Nephron progenitor cell (in vitro differentiated cells): ENCODE data around the gene ATRX.

Experiments
- DNase-seq: peaks from one replicate; pipeline ENCODE4 v3.0.0; 2021
- H3K27ac Mint-ChIP-seq: 2 replicates; pipeline ENCODE4 v1.8.0; 2021; ENCODE audit warnings: mild to moderate bottlenecking, moderate library complexity, mixed read lengths
- H3K27me3 Mint-ChIP-seq: 2 replicates; pipeline ENCODE4 v1.8.0; 2021; ENCODE audit warnings: mild to moderate bottlenecking, low read depth, mixed read lengths; ENCODE audit not compliant: poor library complexity
- H3K36me3 Mint-ChIP-seq: 2 replicates; pipeline ENCODE4 v1.8.0; 2021; ENCODE audit warnings: low read depth, mixed read lengths
- H3K4me1 Mint-ChIP-seq: 2 replicates; pipeline ENCODE4 v1.8.0; 2021; ENCODE audit warnings: mixed read lengths
- H3K4me3 Mint-ChIP-seq: 2 replicates; pipeline ENCODE4 v1.8.0; 2021; ENCODE audit warnings: mild to moderate bottlenecking, moderate library complexity, mixed read lengths
- H3K9me3 Mint-ChIP-seq: 2 replicates; pipeline ENCODE4 v1.8.0; 2021; ENCODE audit warnings: mild to moderate bottlenecking, moderate library complexity, mixed read lengths
- TF ChIP-seq, protein P1 (sequence below): fragments of 200-600 bp; sonication (generic); IDR thresholded peaks from 2 replicates; pipeline ENCODE4 v1.5.0; 2021; ENCODE audit warnings: antibody characterized with exemption

The ATRX gene

DNA sequence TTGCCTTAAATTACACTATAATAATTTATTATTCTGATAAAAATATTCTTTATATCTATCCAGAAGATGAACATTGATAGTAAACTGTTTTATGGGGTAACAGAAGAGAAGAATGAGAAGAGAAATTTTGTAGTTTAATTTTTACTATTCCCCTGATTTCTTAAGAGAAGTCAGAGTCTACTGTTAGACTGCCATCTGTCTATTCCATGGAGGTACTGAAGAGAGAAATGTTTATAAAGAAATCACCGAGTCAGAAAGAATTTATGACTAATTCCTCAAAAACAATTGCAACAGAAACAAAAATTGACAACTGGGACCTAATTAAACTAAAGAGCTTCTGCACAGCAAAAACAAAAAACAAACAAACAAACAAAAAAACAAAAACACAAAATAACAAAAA, 188.9 kb downstream of the ATRX start:
- H3K4me1 Mint-ChIP-seq = no peaks in the 10 kb centered on the region
- H3K36me3 Mint-ChIP-seq = peaks cover 31% of the 10 kb centered on the region
- no peak for DNase-seq
- no peak overlapping the region for H3K27ac Mint-ChIP-seq
- no peak overlapping the region for H3K4me3 Mint-ChIP-seq
- TF ChIP-seq, protein P1, sequence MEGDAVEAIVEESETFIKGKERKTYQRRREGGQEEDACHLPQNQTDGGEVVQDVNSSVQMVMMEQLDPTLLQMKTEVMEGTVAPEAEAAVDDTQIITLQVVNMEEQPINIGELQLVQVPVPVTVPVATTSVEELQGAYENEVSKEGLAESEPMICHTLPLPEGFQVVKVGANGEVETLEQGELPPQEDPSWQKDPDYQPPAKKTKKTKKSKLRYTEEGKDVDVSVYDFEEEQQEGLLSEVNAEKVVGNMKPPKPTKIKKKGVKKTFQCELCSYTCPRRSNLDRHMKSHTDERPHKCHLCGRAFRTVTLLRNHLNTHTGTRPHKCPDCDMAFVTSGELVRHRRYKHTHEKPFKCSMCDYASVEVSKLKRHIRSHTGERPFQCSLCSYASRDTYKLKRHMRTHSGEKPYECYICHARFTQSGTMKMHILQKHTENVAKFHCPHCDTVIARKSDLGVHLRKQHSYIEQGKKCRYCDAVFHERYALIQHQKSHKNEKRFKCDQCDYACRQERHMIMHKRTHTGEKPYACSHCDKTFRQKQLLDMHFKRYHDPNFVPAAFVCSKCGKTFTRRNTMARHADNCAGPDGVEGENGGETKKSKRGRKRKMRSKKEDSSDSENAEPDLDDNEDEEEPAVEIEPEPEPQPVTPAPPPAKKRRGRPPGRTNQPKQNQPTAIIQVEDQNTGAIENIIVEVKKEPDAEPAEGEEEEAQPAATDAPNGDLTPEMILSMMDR = no peak
- no peaks in the 10 kb centered on the region for H3K27me3 Mint-ChIP-seq
- peaks cover 11% of the 10 kb centered on the region for H3K9me3 Mint-ChIP-seq

DNA sequence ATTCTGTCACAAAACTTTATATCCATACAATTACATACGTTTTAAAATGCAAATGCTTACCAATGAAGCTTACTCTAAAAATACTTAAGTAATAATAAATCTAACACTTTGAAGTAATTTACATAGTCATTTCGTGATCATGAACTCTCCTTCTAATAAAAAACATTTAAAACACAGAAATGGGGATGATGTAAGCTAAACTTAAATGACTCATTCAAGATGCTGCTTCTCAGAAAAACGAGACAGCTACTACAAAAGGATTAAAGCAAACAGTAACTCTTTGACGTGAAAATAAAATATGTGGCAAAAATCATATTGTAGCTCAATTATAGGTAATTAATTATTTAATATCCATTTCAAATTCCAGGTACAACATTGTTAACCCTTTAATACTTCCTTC, 190.2 kb downstream of the ATRX start:
- Mint-ChIP-seq H3K4me3 (no peak overlapping the region), H3K27ac (no peak overlapping the region), H3K9me3 (peaks cover 11% of the 10 kb centered on the region), H3K36me3 (peaks cover 36% of the 10 kb centered on the region), H3K27me3 (no peaks in the 10 kb centered on the region), H3K4me1 (no peaks in the 10 kb centered on the region)
- TF ChIP-seq, protein P1 = no peak
- DNase-seq = no peak

DNA sequence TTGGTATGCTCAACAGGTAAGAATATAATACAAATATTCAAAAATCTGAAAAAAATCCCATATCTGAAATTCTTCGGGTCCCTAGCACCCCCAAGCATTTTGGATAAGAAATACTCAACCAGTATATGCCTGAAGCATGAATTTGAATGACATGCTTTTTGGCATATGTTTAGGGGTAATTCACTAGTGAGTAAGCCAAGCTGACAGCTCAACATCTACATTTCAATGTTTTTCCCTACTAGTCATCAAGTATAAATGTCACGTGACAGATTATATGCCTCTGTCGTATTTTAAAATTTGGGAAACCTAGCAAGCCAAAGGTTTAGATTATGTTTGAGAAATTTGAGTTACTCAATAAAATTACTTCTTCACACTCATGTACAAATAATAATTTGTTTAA, 213.7 kb downstream of the ATRX start:
- peaks cover 22% of the 10 kb centered on the region for H3K9me3 Mint-ChIP-seq
- H3K4me1 Mint-ChIP-seq = no peaks in the 10 kb centered on the region
- no peak overlapping the region for H3K27ac Mint-ChIP-seq
- no peaks in the 10 kb centered on the region for H3K27me3 Mint-ChIP-seq
- H3K4me3 Mint-ChIP-seq = no peak overlapping the region
- TF ChIP-seq, protein P1 = no peak
- peaks cover 45% of the 10 kb centered on the region for H3K36me3 Mint-ChIP-seq
- DNase-seq = no peak

DNA sequence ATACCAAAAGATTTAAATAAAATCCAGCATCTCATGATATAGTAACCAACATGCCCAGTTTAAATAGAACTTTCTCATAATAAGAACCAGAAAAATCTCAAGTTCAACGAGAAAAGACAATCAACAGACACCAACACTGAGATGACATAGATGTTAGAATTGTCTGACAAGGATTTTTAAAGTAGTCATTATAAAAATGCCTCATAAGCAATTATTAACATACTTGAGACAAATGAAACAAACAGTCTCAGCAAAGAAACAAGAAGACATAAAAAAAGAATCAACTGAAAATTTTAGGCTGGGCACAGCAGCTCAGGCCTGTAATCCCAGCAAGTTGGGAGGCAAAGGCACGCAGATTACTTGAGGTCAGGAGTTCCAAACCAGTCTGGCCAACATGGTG, 220.7 kb downstream of the ATRX start:
- H3K36me3 Mint-ChIP-seq = peaks cover 75% of the 10 kb centered on the region
- peaks cover 38% of the 10 kb centered on the region for H3K9me3 Mint-ChIP-seq
- TF ChIP-seq, protein P1 = no peak
- no peak for DNase-seq
- no peak overlapping the region for H3K4me3 Mint-ChIP-seq
- no peak overlapping the region for H3K27ac Mint-ChIP-seq
- H3K4me1 Mint-ChIP-seq = no peaks in the 10 kb centered on the region
- H3K27me3 Mint-ChIP-seq = no peaks in the 10 kb centered on the region

DNA sequence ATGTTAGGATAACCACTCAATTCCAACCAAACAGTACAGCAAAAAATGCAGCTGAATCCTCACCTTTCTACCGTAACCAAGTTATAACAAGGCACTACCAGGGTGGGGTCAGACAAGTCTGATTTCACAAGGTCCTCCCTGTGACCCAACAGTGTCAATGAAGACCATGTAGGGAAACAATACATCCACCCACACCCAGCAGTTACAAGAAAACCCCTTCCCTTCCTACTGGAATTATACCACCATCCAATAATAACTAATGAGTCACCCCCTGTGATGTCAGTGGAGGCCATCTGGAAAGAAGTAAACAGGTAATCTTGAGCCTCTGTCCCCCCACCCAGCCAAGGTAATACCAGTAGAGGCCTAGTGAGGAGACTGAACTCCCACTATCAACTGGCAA, 221.2 kb downstream of the ATRX start:
- H3K4me1 Mint-ChIP-seq = no peaks in the 10 kb centered on the region
- peaks cover 38% of the 10 kb centered on the region for H3K9me3 Mint-ChIP-seq
- no peaks in the 10 kb centered on the region for H3K27me3 Mint-ChIP-seq
- no peak for DNase-seq
- no peak overlapping the region for H3K27ac Mint-ChIP-seq
- H3K36me3 Mint-ChIP-seq = peaks cover 73% of the 10 kb centered on the region
- no peak overlapping the region for H3K4me3 Mint-ChIP-seq
- TF ChIP-seq, protein P1 = no peak

GRCh38 chrX:77561372-77561771, 224.6 kb downstream of the ATRX start:
- peaks cover 48% of the 10 kb centered on the region for H3K36me3 Mint-ChIP-seq
- DNase-seq = no peak
- H3K4me1 Mint-ChIP-seq = no peaks in the 10 kb centered on the region
- H3K4me3 Mint-ChIP-seq = no peak overlapping the region
- H3K27me3 Mint-ChIP-seq = no peaks in the 10 kb centered on the region
- H3K9me3 Mint-ChIP-seq = peaks cover 20% of the 10 kb centered on the region
- TF ChIP-seq, protein P1 = no peak
- H3K27ac Mint-ChIP-seq = no peak overlapping the region
